Stimulated activated CD8-positive, alpha-beta memory T cell treated with anti-CD3 and anti-CD28 coated beads, Interleukin-7, amount 100 ng/mL, for 48 hours (primary cell): ENCODE results near the gene HNMT.
"Not testable (repeated sequence)": the region's sequence is repeated elsewhere in the genome, so short reads cannot be mapped to it uniquely, and the experiment has no call there.

Experiments used
- DNase-seq, 2 donors: peaks; one replicate each; pipeline ENCODE4 v3.0.0-alpha.2; 2020; ENCODE audit warnings: low read depth in 1 of 2; ENCODE audit errors: extremely low read depth in 1 of 2

HNMT gene

GRCh38 chr2:137945229-137945628, 19.0 kb upstream of the HNMT start:
- DNase-seq, result no peak

- no peak for DNase-seq
Measured at GRCh38 chr2:137946227-137946626, 18.0 kb upstream of the HNMT start.

DNA sequence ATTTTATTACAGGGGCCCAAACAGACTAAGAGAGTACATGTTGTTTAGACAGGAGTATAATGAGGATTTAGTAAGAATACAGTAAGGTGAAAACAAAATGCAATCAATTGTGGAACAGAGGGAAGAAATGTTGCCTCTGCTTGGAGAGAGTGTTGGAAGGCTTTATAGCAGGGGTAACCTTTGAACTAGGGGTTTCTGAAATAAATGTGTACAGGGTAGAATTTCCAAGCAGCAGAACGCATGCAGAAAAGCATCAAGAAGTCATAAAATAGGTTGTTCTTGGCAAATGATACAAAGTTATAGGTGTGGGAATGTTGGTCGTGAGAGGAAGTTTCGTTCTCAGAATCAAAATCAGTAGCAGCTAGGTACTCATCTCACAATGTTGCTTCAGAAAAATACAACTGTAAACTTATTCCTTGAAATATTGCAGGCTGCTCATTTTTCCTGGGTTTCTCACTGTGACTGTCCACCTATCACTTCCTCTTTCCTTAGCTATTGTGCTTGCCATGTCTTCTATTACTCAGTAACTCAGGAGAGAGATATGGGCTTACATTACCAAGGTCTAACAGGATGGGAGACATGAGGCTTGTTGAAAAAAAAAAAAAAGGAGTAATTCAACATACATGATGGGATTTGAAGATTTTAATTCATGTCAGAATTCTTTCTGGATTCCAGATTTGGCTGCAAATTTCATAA, 17.1 kb upstream of the HNMT start:
- no peak for DNase-seq

DNA sequence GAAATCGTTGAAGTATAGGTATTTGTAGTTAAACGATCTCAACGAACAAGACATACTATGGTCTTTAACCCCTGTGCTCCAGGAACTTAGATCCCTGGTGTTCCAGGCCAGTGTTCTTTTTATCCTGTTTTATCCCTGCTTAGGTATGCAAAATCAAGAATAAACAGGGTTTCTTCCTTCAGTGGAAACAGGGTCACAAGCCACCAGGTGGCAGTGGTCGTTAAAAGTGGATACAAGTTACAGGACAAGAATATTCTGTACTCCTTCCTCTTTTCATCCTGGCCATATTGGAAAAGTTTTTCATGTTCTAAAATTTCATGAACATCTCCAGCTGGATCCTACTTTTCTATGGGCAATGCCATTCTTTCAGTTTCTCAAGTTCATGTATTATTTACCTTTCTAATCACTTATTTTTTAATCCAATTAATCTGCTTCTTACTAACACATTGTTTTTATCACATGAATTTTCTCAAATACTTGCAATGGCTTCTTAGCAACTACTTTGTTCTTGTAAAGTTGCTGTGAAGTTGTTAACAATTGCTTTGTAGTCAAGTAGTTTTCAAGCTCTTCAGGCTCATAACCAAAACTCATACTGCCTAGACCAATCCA, 16.4 kb upstream of the HNMT start:
- DNase-seq, result peak in 1 of 2 donors; percentile 3

GRCh38 chr2:137948894-137949293, 15.4 kb upstream of the HNMT start:
- DNase-seq, result no peak

DNA sequence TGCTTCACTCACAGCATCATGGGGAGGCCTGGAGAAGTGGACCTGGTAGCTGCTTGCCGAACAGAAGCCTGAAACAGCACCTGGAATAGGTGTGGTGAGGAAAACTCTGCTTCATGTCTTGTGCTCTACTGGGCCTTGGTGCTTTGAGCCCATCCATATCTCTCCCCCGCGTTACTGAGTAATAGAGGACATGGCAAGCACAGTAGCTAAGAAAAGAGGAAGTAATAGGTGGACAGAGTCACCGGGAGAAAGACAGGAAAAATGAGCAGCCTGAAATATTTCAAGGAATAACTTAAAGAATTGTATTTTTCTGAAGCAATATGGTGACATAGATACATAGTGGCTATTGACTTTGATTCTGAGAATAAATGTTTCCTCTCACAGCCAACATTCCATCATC, 14.0 kb upstream of the HNMT start:
- no peak for DNase-seq

DNA sequence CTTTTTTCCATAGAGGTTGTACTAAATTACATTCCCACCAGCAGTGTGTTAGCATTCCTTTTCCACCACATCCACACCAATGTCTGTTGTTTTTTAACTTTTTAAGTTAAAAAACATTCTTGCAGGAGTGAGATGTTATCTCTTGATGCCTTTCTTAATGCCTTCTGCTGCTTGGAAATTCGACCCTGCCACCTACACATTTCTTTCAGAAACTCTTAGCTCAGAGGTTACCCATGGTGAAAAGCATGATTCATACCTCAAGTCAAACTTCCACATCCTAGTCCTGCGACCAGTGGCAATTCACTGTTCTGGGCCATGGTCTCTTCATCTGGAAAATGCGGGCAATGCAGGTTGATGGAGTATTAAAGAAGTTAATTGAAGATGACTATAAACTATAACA, 12.7 kb upstream of the HNMT start:
- DNase-seq, result no peak

DNA sequence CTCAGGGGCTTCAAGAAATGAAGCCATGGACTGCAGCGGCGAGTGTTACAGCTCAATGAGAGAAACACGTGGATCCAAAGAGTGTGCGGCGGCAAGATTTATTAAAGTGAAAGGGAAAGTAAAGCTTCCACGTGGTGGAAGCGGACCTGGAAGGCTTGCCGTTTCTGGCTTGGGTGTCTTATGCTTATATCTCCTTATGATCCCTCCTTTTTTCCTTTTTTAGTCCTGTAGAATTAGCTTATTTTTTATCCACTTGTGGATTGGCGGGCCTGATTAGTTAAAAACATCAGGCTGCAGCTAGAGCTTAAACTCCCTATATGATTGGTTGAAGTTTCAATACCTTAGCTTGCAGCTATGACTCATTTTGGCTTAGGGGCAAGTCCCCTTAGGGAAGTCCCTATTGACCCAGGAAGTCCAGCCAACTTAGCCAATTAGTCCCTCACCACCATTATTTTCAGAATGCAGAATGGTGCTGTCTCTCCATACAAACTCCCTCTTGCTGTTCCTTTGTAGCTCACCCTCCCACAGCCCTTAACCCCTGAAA, 11.6 kb upstream of the HNMT start:
- DNase-seq, result no peak

DNA sequence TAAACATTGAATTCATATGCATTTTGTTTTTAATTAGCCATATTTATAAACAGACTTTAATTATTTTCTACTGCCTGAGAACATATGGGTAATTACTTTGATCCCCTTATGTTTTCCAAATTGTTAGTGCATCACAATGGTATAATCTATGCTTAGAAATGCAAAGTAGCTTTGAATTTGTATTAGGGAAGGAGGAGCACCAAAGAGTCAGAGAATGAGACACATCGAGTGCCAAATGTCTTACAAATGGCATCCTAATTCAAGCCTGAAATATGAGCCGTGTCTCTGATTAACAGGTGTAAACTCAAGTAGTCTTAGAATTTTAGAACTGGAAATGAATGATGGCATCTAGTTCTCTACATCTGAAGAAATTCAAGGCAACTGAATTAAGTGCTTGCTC, 8.7 kb upstream of the HNMT start:
- no peak for DNase-seq

- DNase-seq, result no peak
Measured at GRCh38 chr2:137957033-137957432, 7.2 kb upstream of the HNMT start.

GRCh38 chr2:137959166-137959565, 5.1 kb upstream of the HNMT start:
- DNase-seq, result no peak

GRCh38 chr2:137960223-137960622, 4.0 kb upstream of the HNMT start:
- DNase-seq, result no peak

GRCh38 chr2:137961602-137962001, 2.7 kb upstream of the HNMT start:
- DNase-seq, result no peak

DNA sequence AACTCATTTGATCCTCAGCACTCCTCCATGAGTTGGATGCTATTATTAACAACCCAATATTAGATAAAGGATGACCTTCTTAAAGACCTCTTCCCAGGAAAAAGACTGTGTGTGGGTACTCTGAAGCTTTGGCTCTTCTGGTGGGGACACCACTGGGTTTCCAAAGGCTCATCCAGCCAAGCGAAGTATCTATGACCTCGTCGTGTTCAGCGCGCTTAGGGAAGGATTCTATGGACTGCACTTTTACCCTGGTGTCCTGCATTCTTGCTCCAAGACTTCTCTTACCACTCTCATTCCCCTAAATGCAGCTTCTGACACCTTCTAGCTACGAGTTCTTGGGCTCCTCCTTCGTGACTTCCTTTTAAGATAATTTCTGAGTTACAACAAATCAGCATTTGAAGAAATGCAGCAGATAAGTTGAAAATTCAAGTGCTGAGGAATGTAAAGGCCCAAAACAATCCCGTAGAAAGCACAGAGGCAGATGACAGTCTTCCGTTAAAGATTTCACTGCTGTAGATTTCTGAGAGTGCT, 673 bp upstream of the HNMT start:
- DNase-seq, result no peak

DNA sequence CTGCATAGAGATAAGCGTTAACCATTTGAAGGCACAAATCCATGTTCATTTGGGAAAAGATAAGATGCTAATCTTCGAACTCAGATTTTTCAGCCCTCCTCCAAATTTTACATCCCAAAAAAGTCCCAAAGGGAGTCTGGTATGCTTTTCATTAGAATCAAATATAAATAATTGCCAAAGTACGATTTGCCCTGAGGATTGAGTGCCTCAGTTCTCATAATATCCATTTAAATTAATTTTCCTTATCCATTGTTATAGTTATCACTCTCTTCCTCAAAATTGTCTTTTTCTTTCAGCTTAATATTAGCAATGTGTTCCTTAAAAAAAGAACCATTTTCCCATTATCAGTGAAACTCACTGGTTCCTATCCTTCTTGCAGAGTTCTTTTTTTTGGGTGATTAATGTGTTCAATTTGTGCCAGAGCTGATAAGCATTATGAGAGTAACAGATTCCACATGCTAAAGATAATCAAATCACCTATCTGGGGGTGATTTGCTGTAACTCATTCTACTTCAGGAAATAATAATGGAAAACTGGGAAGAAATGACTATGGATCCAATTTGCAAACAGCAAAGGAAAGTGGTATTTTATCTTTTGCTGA, 686 bp downstream of the HNMT start:
- DNase-seq, result no peak

DNA sequence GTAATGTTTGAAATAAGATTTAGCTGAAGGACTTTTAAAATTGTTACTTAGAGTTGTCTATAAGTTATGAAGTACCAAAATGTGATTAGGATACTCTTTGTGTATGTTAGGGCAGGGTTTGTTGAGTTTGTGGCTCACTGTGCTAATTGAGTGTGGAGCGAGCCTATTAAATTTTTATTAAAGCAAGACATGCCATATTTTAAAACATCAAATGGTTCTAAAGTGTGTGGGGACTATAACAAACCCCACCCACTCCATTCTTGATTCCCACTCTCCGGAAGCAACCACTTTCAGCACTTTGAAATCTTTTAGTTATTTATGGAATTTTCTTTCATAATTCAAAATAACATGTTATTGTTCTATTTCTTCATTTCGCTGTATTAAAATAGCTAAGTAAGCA, 1.8 kb downstream of the HNMT start:
- DNase-seq, result no peak

- no peak for DNase-seq
Measured at GRCh38 chr2:137967042-137967441, 2.8 kb downstream of the HNMT start.

GRCh38 chr2:137968477-137969417, 4.5 kb downstream of the HNMT start:
- no peak for DNase-seq

DNA sequence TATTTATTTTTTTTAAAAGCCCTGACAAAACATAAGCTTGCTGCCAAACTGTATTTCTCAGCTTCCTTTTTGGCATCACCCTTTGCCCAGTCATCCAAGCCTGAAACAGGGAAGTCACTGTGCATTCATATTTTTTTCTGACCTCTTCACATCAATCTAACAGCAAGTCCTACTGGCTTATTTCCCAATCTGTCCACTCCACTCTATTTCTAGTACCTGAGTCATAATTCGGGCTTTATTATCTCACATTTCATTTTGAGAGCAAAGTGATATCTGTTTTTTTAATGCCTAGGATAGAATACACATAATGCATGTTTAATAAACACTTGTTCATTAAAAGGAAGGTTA, 5.1 kb downstream of the HNMT start:
- no peak for DNase-seq

- no peak for DNase-seq
Measured at GRCh38 chr2:137969876-137970275, 5.6 kb downstream of the HNMT start.

DNA sequence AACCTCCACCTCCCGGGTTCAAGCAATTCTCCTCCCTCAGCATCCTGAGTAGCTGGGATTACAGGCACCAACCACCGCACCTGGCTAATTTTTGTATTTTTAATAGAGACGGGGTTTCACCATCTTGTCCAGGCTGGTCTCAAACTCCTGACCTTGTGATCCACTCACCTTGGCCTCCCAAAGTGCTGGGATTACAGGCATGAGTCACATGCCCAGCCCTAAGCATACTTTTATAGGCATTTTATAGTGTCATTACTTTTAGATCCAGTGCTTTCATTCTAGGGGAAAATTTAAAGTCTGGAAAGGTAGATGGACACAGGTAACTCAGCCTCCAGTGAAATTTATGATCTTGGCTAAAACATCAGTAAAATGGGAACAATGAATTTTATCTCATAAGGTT, 7.0 kb downstream of the HNMT start:
- DNase-seq, result not testable (repeated sequence)
